LNCAP (cell line): Measurements from ENCODE around the gene UBE2Z.

Experiments used
- CTCF ChIP-seq: fragments of 450-650 bp; IDR thresholded peaks from 2 replicates; pipeline ENCODE4 v1.5.1; 2017; ENCODE audit warnings: mild to moderate bottlenecking

UBE2Z gene

GRCh38 chr17:48927978-48928745 is 20.0 kb downstream of the UBE2Z start:
- no peak for TF ChIP-seq CTCF

- TF ChIP-seq CTCF = no peak
Measured at GRCh38 chr17:48928876-48929811, 20.9 kb downstream of the UBE2Z start.

- no peak for TF ChIP-seq CTCF
Measured at GRCh38 chr17:48929812-48930165, 21.6 kb downstream of the UBE2Z start.

- no peak for TF ChIP-seq CTCF
Measured at GRCh38 chr17:48930435-48930873, 22.2 kb downstream of the UBE2Z start.

- no peak for TF ChIP-seq CTCF
Measured at GRCh38 chr17:48933035-48933434, 24.8 kb downstream of the UBE2Z start.

- no peak for TF ChIP-seq CTCF
Measured at GRCh38 chr17:48944515-48945260, 36.5 kb downstream of the UBE2Z start, which contains the start of gene SNF8. Gene SNF8, minus strand, starts transcription at chr17:48944842. Its CDS starts 108 bp downstream, at chr17:48944734.

- no peak for TF ChIP-seq CTCF
Measured at GRCh38 chr17:48951572-48951971, 43.4 kb downstream of the UBE2Z start.
